Prostate gland (tissue), 2 donors: ENCODE data around the gene PLEK.

Experiments
- CTCF ChIP-seq, 4 experiments: fragments of 200-600 bp in 2 of 4; fragments of 450-650 bp in 2 of 4; sonication (generic) in 2 of 4; IDR thresholded peaks; 1 replicate in 3 of 4; 2 replicates in 1 of 4; pipeline ENCODE4 v1.5.1; 2016 to 2019; ENCODE audit warnings: antibody characterized with exemption in 4 of 4, mild to moderate bottlenecking in 2 of 4, moderate library complexity in 2 of 4
- POLR2A ChIP-seq: fragments of 450-650 bp; IDR thresholded peaks from one replicate; pipeline ENCODE4 v1.6.1; 2016; ENCODE audit warnings: antibody characterized with exemption, mild to moderate bottlenecking

GRCh38 chr2:68413466-68413865, 48.4 kb downstream of the PLEK start:
- TF ChIP-seq CTCF (IDR thresholded peaks at IDR 0.05) (no peak), POLR2A (no peak)
